ENCODE data around the gene LIPC. TPM values are rescaled to one million over a fixed set of nuclear protein-coding genes. Genes with fewer than 3 reads are reported as not detected.

The LIPC gene
- total RNA-seq, 1 donor from 2014 or later = not detected

DNA sequence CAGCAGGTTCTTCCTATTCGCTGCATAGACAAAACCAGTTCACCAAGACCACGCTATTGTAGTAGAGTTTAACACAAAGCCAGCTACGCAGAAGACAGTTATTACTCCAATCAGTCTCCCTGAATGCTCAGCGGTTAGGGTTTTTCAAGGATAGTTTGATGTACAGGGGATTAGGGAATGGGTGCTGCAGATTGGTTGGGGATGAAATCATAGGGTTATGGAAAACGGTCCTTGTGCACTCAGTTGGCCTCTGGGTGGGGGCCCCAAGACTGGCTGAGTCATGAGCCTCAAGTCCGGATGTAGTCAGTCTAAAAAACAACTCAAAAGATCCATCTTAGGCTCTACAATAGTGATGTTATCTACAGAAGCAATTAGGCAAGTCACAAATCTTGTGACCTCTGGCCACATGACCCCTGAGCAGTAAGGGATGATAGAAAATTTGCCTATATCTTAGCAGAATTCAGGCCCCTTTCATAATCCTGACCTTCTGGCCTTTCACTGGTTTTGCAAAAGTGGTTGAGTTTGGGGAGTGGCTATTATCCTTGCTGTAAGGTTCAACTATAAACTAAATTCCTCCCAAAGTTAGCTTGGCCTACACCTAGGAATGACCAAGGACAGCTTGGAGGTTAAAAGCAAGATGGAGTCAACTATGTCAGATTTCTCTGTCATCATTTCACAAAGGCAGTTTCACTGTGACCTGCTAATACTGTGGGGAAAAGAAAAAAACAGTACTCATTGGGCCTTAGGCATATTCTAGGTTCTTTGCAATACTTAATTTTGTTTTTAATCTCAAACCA, 57.7 kb downstream of the LIPC start:
- intact Hi-C loops (cut with DNase I) = no loop called here

DNA sequence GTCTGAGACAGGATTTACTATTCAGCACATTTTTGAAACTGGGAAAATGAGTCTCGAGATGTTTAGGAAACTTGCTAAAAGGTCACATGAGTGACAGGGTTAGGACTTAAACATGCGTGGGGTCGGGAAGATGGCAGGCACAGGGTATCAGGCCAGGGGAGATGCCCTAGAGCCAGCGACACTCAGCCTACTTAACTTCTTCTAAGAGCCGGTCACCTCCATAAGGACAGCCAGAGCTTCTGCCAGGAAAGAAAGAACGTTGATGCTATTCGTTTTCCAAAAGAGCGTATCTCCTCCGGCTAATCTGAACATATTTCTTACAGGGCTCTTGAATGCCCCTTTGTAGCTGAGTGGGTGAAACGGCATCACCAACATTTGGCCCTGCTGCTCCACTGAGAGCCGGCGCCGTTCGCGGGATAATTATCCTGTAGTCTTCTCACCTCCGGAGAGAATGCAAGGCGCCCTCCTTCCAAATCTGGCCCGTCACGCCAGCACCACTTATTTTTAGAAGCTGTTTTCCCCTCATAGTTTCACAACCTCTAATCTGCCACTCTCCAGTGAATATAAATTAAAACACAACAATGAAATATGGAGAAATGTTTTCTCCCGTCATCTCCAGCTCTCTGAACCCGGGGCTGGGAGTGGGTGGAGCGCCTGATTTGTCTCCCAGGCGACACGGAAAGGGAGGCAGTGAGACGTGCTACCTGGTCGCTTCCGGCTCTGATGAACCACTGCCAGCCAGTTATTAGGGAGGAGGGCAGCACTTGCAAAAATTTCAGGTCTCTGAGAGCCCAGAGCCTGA, 58.5 kb downstream of the LIPC start:
- DNase-seq (ENCODE audit: extremely low spot score in 2 of 2) = no peak
- TF ChIP-seq POLR2A (IDR thresholded peaks at IDR 0.05) = no peak
- TF ChIP-seq, protein P1, sequence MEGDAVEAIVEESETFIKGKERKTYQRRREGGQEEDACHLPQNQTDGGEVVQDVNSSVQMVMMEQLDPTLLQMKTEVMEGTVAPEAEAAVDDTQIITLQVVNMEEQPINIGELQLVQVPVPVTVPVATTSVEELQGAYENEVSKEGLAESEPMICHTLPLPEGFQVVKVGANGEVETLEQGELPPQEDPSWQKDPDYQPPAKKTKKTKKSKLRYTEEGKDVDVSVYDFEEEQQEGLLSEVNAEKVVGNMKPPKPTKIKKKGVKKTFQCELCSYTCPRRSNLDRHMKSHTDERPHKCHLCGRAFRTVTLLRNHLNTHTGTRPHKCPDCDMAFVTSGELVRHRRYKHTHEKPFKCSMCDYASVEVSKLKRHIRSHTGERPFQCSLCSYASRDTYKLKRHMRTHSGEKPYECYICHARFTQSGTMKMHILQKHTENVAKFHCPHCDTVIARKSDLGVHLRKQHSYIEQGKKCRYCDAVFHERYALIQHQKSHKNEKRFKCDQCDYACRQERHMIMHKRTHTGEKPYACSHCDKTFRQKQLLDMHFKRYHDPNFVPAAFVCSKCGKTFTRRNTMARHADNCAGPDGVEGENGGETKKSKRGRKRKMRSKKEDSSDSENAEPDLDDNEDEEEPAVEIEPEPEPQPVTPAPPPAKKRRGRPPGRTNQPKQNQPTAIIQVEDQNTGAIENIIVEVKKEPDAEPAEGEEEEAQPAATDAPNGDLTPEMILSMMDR (IDR thresholded peaks at IDR 0.05) = no peak
- no peak for TF ChIP-seq POLR2AphosphoS5 (IDR thresholded peaks at IDR 0.05; ENCODE audit: insufficient read depth in 1 of 2, low read depth in 1 of 2)
- no peak overlapping the region for H3K27ac ChIP-seq
- intact Hi-C loops (cut with DNase I) = no loop called here
- peaks cover 8% of the 10 kb centered on the region for H3K4me1 ChIP-seq
- H3K27me3 ChIP-seq = no peaks in the 10 kb centered on the region
- no peaks in the 10 kb centered on the region for H3K36me3 ChIP-seq
- no peak overlapping the region for H3K4me3 ChIP-seq
- H3K9me3 ChIP-seq = no peaks in the 10 kb centered on the region

More for the DNA sequence above, 57.7 kb downstream of the LIPC start:
- Histone ChIP-seq H3K4me1 (peaks cover 8% of the 10 kb centered on the region), H3K27ac (no peak overlapping the region), H3K9me3 (no peaks in the 10 kb centered on the region), H3K36me3 (no peaks in the 10 kb centered on the region), H3K27me3 (no peaks in the 10 kb centered on the region), H3K4me3 (no peak overlapping the region)
- TF ChIP-seq POLR2A (IDR thresholded peaks at IDR 0.05) (no peak), POLR2AphosphoS5 (IDR thresholded peaks at IDR 0.05; ENCODE audit: insufficient read depth in 1 of 2, low read depth in 1 of 2) (no peak)
- TF ChIP-seq, protein P1 (IDR thresholded peaks at IDR 0.05) = no peak
- no peak for DNase-seq (ENCODE audit: extremely low spot score in 2 of 2)

DNA sequence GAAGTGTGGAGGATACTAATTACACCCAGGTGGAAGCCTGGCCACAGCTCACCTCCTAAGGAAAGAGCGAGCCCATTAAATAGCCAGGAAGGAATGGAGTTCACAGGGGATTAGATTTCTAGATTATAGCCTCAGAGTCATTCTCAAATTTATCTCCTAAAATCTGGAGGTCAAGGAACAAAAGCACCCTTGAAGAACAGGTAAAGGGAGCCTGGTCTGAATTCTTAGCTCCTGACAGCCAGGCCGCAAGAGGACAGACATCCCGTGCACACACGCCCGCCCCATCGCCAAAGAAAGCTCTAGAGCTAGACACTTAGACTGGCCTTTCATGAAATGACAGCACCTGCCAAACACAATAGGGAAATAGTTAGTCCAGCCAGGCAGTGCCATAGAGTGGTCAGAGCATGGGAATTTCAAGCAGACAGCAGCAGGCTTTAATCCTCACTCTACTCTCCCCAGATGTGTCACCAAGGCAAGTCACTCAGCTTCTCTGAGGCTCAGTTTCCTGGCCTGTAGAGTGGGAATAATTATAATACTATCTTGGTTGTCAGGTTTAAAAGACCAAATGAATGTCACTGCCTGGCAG, 59.2 kb downstream of the LIPC start:
- no peak overlapping the region for H3K27ac ChIP-seq
- DNase-seq (ENCODE audit: extremely low spot score in 2 of 2) = no peak
- H3K27me3 ChIP-seq = no peaks in the 10 kb centered on the region
- TF ChIP-seq POLR2AphosphoS5 (IDR thresholded peaks at IDR 0.05; ENCODE audit: insufficient read depth in 1 of 2, low read depth in 1 of 2) (no peak), POLR2A (IDR thresholded peaks at IDR 0.05) (no peak)
- TF ChIP-seq, protein P1 (IDR thresholded peaks at IDR 0.05) = no peak
- intact Hi-C loops (cut with DNase I) = no loop called here
- H3K4me1 ChIP-seq = peaks cover 8% of the 10 kb centered on the region
- H3K36me3 ChIP-seq = no peaks in the 10 kb centered on the region
- H3K4me3 ChIP-seq = no peak overlapping the region
- H3K9me3 ChIP-seq = no peaks in the 10 kb centered on the region

DNA sequence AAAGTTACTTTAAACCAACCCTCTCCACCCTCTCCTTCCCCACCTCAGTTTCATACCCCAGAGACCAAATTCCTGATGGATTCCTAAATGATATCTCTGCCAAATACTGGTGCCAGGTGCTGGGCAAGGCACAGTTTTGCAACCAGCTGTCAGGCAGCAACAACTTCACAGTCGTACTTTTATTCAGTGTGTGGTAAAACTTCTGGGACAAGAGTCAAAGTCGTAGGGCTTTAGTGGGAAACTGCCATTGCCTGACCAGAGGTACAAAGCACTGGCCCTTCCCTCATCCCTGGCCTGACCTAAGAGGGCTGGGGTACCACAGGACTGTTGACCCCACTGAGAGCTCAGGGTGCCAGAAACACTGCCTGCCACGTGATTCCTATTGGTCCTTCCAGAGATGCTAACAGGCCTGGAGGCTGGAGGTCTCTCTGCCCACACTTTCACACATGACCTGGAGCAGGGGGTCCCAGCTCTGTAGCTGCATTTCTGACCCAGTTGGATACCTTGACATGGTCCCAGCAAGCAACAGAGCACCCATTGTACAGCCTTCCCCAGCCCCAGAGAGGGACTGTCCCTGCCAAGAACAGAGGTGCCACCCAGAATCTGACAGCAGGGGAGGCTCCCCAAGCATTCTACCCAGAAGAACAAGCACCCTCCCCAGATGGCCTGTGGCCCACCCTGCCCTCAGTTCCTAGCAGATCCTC, 59.9 kb downstream of the LIPC start:
- Histone ChIP-seq H3K27me3 (no peaks in the 10 kb centered on the region), H3K9me3 (no peaks in the 10 kb centered on the region), H3K4me1 (peaks cover 8% of the 10 kb centered on the region), H3K4me3 (no peak overlapping the region), H3K27ac (no peak overlapping the region), H3K36me3 (no peaks in the 10 kb centered on the region)
- no peak for DNase-seq (ENCODE audit: extremely low spot score in 2 of 2)
- intact Hi-C loops (cut with DNase I) = no loop called here
- no peak for TF ChIP-seq POLR2A (IDR thresholded peaks at IDR 0.05)
- TF ChIP-seq, protein P1 (IDR thresholded peaks at IDR 0.05) = no peak
- TF ChIP-seq POLR2AphosphoS5 (IDR thresholded peaks at IDR 0.05; ENCODE audit: insufficient read depth in 1 of 2, low read depth in 1 of 2) = no peak
